GM04504 (cell line): ENCODE data around the gene MATCAP1.

ENCODE experiments used
- DNase-seq: peaks from one replicate; pipeline ENCODE4 v3.0.0-alpha.2; 2012; ENCODE audit warnings: low read depth

MATCAP1 gene

DNA sequence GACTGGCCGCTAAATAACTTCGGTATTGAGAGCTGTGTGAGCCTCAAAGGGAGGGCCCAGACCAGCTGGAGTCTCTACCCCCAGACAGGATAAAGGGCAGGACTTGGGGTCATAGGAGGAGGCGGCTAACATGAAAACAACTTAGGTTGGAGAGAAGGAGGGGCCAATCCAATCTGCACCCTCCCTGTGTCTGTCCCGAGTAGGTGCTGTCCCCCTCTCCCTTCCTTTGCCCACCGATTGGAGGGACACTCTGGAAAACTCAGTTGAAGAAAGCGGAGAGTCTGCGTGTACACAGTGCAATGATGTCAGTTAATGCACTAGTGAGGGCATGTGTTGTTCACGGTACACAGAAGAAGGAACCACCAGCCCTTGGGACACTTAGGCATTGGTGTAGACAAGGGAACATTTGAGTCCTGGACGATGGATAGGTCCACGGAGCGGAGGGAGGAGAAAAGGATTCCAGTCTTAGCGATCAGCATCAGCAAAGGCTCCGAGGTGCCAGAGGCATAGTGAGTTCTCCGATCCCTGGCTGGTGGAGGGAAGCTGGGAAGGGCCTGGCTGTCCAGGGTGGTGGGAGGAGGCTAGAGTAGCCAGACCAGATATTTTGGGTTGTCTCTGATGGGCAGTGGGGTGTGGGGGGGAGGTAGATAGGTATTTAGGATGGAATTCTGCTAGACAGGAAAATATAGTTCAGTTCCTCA is 12.7 kb downstream of the MATCAP1 start:
- DNase-seq = no peak

DNA sequence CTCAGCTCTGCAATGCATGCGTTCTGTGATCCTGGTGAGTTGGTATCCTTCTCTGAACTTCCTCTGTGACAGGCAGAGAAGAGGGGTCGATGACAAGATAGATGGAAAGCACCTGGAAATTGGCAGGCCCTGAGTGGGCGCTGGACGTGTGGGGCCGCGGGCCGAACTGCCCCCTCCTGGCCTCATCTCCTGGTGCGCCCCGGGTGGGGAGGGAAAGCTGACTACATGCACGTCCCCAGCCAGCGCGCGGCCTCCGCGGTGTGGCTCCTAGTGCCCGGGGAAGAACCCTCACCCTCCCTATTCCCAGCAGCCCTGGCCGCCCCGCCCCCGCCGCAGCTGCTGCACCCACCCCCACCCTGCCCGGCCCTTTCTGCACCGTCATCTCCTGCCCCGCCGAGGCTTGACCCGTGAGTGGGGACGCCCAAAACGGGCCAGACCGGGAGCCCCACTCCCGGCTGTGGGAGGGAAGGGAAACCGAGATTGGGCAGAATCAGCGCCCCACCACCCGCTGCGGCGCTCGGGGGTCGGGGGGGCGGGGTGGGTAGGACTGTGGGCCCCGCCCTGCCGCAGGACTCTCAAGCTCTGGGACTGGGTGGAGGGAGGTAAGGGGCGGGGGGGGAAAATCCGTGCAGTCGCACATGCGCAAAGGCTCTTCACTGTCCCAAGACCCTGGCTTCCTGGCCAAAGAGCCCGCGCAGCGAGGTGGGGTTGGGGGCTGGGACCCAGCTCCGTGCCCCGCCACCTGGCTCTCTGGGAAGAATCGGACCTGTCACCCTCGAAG is 13.4 kb downstream of the MATCAP1 start, which contains the start of gene NOL3:
Gene NOL3 (plus strand): TSS at position 371 of the 781 bp plus-strand sequence.
- DNase-seq = peak; percentile 41

DNA sequence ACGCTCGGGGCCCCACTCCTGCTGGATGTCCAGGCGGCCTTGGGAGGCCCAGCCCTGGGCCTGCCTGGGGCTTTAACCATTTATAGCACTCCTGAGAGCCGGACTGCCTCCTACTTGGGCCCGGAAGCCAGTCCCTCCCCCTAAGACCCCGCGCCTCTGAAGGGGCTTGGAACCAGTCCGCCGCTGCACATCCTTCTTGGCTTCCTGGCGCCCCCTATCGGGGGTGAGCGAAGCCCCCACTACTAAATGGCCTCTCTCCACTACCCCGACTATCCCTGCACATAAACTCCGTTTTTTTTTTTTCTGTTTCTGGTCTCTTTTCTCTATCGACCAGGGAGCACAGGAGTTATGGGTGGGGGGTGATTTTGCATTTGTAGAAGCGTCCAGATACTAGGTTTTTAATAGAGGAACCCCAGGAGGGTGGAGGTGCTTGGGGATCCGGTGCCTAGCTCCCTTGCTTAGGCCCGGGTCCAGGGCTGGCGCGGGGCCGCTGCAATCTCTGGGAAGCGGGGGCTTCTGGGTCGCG is 14.1 kb downstream of the MATCAP1 start:
- no peak for DNase-seq

DNA sequence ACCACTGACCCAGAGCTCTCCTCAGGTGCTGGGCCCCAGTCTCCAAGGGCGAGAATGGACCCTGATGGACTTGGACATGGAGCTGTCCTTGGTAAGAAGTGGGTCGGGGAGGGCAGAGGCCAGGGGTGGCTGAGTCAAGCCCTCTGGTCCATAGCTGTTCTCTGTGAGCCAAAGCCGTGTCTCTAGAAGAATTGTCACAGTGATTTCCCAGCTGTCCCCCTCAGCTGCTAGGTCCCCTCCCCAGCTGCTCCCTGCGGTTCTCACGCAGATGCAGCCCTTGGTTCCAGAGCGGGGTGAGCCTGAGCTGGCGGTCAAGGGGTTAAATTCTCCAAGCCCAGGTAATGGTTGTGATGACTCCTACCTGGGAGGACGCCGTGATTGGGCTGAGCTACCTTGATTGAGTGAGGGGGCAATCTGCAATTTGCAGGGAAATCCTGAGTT is 14.7 kb downstream of the MATCAP1 start:
- no peak for DNase-seq

DNA sequence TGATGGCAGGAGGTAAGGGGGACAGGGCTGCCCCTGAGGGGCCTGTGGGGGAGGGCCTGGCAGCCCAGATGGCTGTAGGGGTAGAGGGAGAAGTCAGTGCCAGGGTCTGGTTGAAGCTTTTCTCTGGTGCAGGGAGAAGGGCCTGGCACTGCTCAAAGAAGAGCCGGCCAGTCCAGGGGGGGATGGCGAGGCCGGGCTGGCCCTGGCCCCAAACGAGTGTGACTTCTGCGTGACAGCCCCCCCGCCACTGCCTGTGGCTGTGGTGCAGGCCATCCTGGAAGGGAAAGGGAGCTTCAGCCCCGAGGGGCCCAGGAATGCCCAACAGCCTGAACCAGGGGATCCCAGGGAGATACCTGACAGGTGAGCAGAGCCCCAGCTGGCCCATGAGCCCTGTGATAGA is 16.2 kb downstream of the MATCAP1 start:
- no peak for DNase-seq

DNA sequence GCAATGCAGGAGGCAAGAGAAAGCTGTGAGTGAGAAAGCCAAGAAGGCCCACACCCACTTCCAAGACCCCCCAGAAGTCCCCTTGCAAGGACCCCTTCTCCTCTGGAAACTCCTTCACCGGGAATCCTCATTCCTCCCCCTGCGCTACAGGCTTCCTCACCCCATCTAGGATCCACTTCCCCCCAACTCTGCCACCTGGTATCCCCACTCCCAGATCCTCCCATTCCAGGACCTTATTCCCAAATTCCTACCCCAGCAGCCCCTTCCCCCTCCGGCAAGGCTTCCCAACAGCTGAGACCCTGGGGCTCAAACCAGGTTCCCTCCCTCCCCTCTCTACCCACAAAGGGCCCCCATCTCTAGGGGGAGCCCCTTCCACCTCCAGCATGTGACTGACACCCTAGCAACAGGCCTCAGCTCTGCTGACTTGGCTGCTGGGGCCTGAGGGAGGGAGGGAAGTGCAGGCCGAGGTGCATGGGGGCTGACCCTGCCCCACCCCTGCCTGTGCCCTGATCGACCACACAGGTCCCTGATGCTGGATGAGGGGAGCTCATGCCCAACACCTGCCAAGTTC is 17.1 kb downstream of the MATCAP1 start:
- DNase-seq = no peak

DNA sequence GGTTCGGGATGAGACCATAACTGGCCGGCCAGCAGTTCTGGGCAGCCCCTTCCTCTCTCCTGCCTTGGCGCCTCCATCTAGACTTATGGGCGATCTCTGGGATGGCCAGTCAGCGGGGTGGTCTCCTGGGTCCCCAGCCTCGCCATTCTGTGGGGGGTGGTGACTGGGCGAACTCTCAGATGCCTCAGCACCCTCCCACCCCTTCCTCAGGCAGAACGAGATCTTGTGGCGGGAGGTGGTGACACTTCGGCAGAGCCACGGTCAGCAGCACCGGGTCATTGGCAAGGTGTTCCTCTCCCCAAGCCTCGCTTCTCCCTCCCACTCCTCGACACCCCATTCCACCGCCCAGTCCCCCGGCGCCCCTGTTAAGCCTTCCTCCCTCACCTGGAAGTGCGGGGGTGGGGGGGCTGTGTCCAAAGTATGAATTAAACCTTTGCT is 17.6 kb downstream of the MATCAP1 start:
- no peak for DNase-seq

DNA sequence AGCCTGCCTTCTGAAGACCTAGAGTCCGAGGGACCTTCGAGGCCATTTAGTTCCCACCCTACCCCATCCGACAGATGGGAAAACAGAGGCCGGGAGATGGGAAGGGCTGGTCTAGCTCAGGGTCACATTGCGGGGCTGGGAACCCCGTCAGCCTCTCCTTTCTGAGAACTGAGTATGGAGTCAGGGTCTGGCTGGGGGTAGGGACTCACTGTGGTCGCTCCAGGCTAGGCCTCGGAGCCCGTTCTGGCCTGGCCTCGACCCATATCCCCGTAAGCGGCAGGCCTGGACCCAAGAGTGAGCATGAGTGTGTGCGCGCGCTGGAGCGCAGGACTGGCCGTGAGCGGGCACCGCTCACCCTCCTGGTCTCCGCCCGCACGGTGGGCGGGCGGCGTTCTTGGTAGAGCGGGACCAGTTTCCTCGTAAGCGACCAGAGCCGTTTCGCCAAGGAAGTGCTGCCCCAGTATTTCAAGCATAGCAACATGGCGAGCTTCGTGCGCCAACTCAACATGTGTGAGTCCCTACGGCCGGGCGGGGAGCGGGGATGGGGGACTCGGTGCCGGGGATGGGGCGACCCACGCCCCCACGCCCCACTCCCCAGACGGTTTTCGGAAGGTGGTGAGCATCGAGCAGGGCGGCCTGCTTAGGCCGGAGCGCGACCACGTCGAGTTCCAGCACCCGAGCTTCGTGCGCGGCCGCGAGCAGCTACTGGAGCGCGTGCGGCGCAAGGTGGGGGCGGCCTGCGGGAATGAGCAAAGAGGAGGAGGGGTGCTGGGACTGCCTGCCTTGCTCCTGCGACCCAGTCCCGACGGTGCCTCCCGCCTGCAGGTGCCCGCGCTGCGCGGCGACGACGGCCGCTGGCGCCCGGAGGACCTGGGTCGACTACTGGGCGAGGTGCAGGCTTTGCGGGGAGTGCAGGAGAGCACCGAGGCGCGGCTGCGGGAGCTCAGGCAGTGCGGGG is 18.4 kb downstream of the MATCAP1 start:
- no peak for DNase-seq

DNA sequence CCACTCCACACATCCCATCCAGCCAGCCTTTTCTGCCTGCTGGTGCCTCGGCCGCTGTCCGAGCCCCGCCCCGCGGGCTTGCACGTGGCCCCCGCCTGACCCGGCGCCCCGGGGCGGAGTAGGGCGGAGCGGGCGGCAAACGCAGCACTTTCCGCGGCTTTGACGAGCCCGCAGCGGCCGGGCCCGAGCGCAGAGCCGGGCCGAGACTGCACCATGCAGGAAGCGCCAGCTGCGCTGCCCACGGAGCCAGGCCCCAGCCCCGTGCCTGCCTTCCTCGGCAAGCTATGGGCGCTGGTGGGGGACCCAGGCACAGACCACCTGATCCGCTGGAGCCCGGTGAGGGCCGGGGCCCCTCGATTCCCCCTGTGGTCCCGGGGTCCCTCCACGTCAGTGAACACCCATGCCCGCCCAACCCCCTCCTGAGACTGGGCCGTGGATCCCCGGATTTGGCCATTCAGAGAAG is 19.1 kb downstream of the MATCAP1 start, which contains the start of gene HSF4:
Gene HSF4 (plus strand): TSS at position 147 of the 463 bp plus-strand sequence. CDS start 67 bp downstream, at position 214.
- DNase-seq = no peak

DNA sequence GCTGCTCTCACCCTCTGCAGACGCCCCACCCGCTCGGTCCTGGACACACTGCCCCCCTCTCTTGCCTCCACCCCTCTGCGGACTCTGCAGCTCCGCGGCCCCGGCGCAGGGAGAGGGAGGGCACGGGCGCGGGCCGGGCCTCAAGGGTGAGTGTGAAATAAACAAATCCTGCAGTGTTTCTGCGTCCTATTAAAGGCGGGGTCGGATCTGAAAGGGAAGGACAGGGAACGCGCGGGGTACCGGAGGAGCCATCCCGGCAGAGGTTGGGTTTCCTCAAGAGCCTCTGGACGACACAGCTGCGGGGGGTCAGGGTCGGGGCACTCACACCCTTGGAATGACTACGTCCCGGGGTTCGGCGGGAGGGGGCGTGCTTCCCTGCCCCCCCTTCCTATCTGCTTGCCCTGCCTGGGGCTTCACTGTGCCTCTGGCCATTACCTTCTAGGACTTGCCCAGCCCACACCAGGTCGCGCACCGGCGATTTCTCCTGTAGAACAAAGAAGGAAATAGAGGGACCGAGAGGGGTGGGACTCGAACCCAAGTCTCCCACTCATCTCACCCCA is 19.7 kb downstream of the MATCAP1 start:
- DNase-seq = no peak

DNA sequence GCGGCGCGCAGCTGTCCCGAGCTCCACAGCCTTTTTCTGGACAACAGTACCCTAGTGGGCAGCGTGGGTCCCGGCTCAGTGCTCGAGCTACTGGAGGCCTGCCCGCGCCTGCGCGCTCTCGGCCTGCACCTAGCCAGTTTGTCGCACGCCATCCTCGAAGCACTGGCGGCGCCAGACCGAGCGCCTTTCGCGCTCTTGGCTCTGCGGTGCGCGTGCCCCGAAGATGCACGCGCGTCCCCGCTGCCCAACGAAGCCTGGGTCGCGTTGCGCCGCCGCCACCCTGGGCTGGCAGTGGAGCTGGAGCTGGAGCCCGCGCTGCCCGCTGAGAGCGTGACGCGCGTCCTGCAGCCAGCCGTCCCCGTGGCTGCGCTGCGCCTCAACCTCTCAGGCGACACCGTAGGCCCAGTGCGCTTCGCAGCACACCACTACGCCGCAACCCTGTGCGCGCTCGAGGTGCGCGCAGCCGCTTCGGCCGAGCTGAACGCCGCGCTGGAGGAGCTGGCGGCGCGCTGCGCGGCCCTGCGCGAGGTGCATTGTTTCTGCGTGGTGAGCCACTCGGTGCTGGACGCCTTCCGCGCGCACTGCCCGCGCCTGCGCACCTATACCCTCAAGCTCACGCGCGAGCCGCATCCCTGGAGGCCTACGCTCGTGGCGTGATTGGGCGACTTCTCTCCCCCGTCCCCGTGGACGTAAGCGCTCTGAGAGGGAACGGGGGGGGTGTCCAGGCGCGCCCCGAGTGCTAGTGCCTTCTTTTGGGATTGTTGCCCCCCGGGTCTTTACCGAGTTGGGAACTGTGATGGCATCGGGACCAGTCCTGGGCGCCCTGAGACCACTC is 20.4 kb downstream of the MATCAP1 start:
- DNase-seq = no peak

DNA sequence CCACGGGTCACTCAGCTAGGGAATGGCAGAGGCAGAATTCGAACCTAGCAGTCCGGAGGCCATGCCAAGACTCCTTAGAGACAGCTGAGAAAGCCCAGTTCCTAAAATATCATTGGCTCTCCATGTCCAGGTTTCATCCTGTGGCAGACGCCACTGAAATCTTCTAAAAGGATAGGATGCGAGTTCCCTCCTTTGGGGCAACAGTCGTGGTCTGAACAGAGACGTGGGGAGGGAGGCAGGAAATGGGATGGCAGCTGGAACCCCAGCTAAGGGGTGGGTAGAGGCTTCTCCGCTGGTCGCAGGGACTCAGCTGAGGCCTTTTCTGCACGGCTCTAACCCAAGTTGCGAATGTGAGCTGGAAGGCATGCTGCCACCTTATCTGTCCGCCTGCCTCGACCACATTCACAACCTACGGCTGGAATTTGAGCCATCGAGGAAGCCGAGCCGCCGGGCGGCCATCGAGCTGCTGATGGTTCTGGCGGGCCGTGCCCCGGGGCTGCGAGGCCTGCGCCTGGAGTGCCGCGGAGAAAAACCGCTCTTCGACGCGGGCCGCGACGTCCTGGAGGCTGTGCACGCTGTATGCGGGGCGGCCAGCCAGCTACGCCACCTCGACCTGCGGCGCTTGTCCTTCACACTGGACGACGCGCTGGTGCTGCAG is 21.1 kb downstream of the MATCAP1 start:
- no peak for DNase-seq

DNA sequence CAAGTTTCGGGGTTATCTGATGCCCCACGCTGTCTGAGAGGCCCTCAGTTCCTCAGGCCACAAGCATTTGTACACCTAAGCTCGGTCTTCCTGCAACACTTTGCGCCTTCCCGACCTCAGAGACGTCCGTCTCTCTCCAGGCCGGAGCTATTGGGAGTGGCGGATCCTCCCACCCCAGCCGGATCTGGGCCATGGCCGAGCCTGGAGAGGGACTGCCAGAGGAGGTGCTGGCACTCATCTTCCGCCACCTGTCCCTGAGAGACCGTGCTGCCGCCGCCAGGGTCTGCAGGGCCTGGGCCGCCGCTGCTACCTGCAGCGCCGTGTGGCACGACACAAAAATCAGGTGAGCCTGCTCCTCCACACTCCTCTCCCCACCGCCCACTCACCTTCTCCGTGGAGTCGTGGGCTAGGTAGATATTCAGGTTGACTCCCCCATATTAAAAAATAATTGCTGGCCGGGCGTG is 22.1 kb downstream of the MATCAP1 start:
- DNase-seq = no peak

DNA sequence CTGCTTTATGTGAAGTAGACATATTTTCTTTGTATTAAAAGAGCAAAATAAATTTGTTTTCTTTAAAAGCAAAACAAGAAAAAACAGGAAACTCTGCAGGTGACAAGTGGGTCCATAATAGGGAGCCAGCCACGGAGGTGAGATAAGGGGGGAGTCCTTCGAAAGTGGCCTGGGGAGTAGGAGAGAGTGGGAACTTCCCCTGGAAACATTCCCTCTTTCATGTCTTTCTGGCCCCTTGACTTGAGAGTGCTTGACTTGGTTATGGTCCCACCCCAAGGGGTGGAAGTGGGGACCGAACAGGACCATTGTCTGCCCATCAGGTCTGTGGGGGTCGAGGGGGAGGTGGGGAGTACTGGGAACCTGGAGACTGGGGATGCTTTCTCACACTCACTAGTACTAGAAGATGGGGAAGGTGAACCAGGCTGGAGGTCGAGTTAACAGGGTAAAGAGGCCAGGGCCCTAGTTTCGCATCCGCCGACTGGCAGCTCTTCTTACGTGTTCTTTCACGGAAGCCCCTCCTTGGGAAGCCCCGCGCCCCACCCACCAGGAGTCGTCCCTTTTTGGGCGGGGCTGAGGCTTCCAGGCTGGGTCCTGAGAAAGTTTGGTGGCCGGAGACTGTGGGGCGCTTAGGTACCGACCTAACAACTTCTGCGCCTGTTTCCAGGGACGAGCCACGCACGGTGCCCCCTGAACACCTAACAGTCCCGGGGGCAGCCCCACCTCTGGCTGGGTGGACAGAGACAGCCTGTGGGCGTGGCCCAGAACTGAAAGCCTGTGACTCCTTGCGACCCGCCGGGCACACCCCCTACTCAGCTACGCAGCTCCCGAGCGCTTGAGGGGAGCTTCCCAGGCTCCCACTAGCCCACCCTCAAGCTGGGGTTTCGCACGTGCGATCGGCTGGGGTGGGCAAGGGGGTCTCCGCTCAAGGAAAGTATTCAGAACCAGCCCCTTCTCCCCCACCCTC is 24.8 kb downstream of the MATCAP1 start:
- no peak for DNase-seq

DNA sequence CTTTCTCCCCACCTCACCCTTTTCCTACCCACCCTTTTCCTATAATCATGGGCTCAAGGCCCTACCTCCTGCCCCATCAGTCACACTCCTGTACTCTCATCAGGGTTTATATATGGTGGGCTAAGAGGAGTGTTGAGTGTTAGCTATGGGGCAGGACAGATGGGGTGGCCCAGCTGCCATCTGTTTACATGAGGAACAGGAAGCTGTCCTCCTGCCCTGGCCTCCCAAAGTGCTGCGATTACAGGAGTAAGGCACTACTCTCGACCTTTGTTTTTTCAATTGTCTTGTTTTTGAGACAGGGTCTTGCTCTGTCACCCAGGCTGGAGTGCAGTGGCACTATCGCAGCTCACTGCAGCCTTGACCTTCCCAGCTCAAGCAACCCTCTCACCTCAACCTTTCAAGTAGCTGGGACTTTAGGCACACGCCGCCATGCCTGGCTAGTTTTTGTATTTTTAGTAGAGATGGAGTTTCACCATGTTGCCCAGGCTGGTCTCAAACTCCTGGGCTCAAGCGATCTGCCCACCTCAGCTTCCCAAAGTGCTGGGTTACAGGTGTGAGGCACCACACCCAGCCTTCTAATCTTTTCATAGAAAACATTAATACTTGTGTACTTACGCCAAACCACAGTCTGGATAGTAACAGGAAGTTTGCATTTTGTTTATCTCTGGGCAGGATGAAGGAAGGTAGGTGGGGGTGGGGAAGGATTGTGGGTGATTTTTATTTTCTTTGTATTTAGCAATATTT is 25.7 kb downstream of the MATCAP1 start:
- no peak for DNase-seq

DNA sequence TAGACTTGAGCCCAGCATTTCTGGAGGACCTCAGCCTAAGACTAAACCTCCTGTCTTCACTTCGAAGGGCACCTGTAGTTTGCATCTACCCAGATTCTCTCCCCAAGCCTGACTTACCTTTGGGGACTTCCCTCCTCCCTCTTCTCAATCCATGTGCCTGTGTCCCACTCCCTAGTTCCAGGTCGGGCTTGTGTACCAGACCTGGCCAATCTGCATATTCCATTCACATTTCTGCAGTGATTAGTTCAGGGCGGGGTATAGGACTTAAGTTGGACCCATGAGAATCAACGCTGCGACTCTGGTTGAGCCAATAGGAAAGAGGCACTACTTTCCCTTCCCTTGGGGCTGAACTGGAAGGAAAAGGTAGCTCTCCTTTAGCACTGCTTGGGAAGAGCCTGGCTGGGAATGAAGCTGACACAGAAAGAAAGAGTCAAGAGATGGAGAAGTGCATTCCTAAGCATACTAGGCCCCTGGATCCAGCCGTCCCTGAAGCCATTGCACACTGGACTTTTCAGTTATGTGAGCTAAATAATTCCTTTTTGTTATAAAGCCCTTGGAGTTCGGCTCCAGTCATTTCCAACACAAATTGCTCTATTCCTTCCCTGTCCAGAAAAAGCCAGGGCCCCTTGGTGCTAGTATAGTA is 26.5 kb downstream of the MATCAP1 start:
- no peak for DNase-seq
